Measurements from ENCODE around the gene CLNK. TPM values are rescaled to one million over a fixed set of nuclear protein-coding genes. Genes with fewer than 3 reads are reported as not detected.

The CLNK gene
- polyA plus RNA-seq, 1 of the 3 experiments (the other 2 are of a cell fraction), result not detected

- no peak for TF ChIP-seq USF1 (IDR thresholded peaks at IDR 0.05; ENCODE audit: borderline replicate concordance, low read depth)
- TF ChIP-seq MAX (IDR thresholded peaks at IDR 0.05; ENCODE audit: low read depth), result no peak
- TF ChIP-seq REST (IDR thresholded peaks at IDR 0.05; ENCODE audit: low read depth, low read length), result no peak
- TF ChIP-seq YY1 (IDR thresholded peaks at IDR 0.05; ENCODE audit: low read depth), result no peak
- no peak for TF ChIP-seq GABPA (IDR thresholded peaks at IDR 0.05; ENCODE audit: low read depth)
- TF ChIP-seq NRF1 (IDR thresholded peaks at IDR 0.05; ENCODE audit: low read depth, low read length), result no peak
- no peak for TF ChIP-seq MXI1 (IDR thresholded peaks at IDR 0.05; ENCODE audit: low read depth, low read length)
- TF ChIP-seq MEF2A (IDR thresholded peaks at IDR 0.05; ENCODE audit: borderline replicate concordance, low read depth), result no peak
- TF ChIP-seq USF2 (IDR thresholded peaks at IDR 0.05; ENCODE audit: borderline replicate concordance, low read depth, low read length), result no peak
- no peak for TF ChIP-seq ELF1 (IDR thresholded peaks at IDR 0.05)
- no peak for TF ChIP-seq EP300 (IDR thresholded peaks at IDR 0.05; ENCODE audit: borderline replicate concordance in 1 of 2, low read depth in 1 of 2, low read length in 1 of 2)
- TF ChIP-seq CTCF (IDR thresholded peaks at IDR 0.05), result no peak
- TF ChIP-seq POLR2AphosphoS5 (IDR thresholded peaks at IDR 0.05; ENCODE audit: low read depth, low read length), result no peak
- TF ChIP-seq CHD2 (IDR thresholded peaks at IDR 0.05; ENCODE audit: low read length, partially characterized antibody), result no peak
- no peak for TF ChIP-seq EZH2phosphoT487 (IDR thresholded peaks at IDR 0.05; ENCODE audit: borderline replicate concordance, low read depth)
- TF ChIP-seq FOXJ3 (CRISPR knock-in tag; IDR thresholded peaks at IDR 0.05), result no peak
- H3K27ac ChIP-seq (ENCODE audit: low read depth in 2 of 2, low read length in 1 of 2), result no peak overlapping the region
- no peaks in the 10 kb centered on the region; the same call in 1 of the 2 replicates for H3K27me3 ChIP-seq (ENCODE audit: insufficient read depth)
- no peak for DNase-seq
- no peaks in the 10 kb centered on the region for H3K36me3 ChIP-seq (replicated peaks in 1 of 2; ENCODE audit: control insufficient read depth in 1 of 2, insufficient read depth in 2 of 2, low read length in 1 of 2)
- H3K4me2 ChIP-seq, result no peak overlapping the region
- no peaks in the 10 kb centered on the region for H3K79me2 ChIP-seq (ENCODE audit: insufficient read depth)
- no peaks in the 10 kb centered on the region for H3F3A ChIP-seq (replicated peaks; ENCODE audit: insufficient read depth)
- 28% methylated on average over 6 of the region's 6 CpGs for WGBS (ENCODE audit: low lambda C conversion rate)
- no peaks in the 10 kb centered on the region for H3K9me3 ChIP-seq
- CTCF ChIA-PET, result interaction anchor here (1.1 to 1.2 kb wide), 2 partner anchors 9 to 19 kb away, joined by 3 read pairs; no protein-coding TSS in a partner anchor
- no peaks in the 10 kb centered on the region for H4K20me1 ChIP-seq (ENCODE audit: insufficient read depth)
- no peaks in the 10 kb centered on the region for H3K9me2 ChIP-seq
- no peak overlapping the region for H3K4me3 ChIP-seq (ENCODE audit: low read depth in 2 of 2, low read length in 1 of 2)
- no peak overlapping the region for H2AFZ ChIP-seq (ENCODE audit: low read depth)
- H3K9ac ChIP-seq, result no peak overlapping the region
- no peaks in the 10 kb centered on the region for H3K4me1 ChIP-seq (ENCODE audit: control insufficient read depth in 1 of 2, insufficient read depth in 2 of 2, low read depth in 1 of 2, low read length in 1 of 2)
- POLR2A ChIA-PET, result no interaction called here
These were observed 149.7 kb downstream of the CLNK start for GRCh38 chr4:10534820-10535219.
